Type B pancreatic cell (in vitro differentiated cells): ENCODE measurements around the gene STK26. TPM values are rescaled to one million over a fixed set of nuclear protein-coding genes. Genes with fewer than 3 reads are reported as not detected.

ENCODE experiments used
- DNase-seq: peaks from one replicate; pipeline ENCODE4 v3.0.0; 2021; ENCODE audit warnings: mixed read lengths; ENCODE audit not compliant: unreplicated experiment; ENCODE audit errors: extremely low spot score
- H3K27ac Mint-ChIP-seq: 2 replicates; pipeline ENCODE4 v1.8.0; 2021; ENCODE audit warnings: mild to moderate bottlenecking, mixed read lengths
- H3K27me3 Mint-ChIP-seq: 2 replicates; pipeline ENCODE4 v1.8.0; 2021; ENCODE audit warnings: mixed read lengths
- H3K36me3 Mint-ChIP-seq: 2 replicates; pipeline ENCODE4 v1.8.0; 2021; ENCODE audit warnings: mixed read lengths
- H3K4me1 Mint-ChIP-seq: one replicate; pipeline ENCODE4 v1.8.0; 2021; ENCODE audit warnings: mixed read lengths; ENCODE audit not compliant: unreplicated experiment
- H3K4me3 Mint-ChIP-seq: 2 replicates; pipeline ENCODE4 v1.8.0; 2021; ENCODE audit warnings: mild to moderate bottlenecking, mixed read lengths
- H3K9me3 Mint-ChIP-seq: 2 replicates; pipeline ENCODE4 v1.8.0; 2021; ENCODE audit warnings: mixed read lengths
- total RNA-seq: library from RNA; stranded (reverse); gene quantifications from 2 replicates; pipeline ENCODE4 v1.2.1, GENCODE V29; 2021; ENCODE audit warnings: low replicate concordance
- TF ChIP-seq, protein P1 (sequence below): fragments of 200-600 bp; sonication (generic); conservative IDR thresholded peaks from 2 replicates; pipeline ENCODE4 v1.5.0; 2021; ENCODE audit warnings: antibody characterized with exemption, mild to moderate bottlenecking

Gene STK26
- total RNA-seq, 1 donor from 2014 or later: 64.3 TPM

- H3K4me3 Mint-ChIP-seq: no peak overlapping the region
- TF ChIP-seq, protein P1, sequence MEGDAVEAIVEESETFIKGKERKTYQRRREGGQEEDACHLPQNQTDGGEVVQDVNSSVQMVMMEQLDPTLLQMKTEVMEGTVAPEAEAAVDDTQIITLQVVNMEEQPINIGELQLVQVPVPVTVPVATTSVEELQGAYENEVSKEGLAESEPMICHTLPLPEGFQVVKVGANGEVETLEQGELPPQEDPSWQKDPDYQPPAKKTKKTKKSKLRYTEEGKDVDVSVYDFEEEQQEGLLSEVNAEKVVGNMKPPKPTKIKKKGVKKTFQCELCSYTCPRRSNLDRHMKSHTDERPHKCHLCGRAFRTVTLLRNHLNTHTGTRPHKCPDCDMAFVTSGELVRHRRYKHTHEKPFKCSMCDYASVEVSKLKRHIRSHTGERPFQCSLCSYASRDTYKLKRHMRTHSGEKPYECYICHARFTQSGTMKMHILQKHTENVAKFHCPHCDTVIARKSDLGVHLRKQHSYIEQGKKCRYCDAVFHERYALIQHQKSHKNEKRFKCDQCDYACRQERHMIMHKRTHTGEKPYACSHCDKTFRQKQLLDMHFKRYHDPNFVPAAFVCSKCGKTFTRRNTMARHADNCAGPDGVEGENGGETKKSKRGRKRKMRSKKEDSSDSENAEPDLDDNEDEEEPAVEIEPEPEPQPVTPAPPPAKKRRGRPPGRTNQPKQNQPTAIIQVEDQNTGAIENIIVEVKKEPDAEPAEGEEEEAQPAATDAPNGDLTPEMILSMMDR: no peak
- no peaks in the 10 kb centered on the region for H3K27me3 Mint-ChIP-seq
- H3K9me3 Mint-ChIP-seq: no peaks in the 10 kb centered on the region
- DNase-seq: no peak
- peaks cover 12% of the 10 kb centered on the region for H3K4me1 Mint-ChIP-seq
- H3K27ac Mint-ChIP-seq: no peak overlapping the region
- H3K36me3 Mint-ChIP-seq: no peaks in the 10 kb centered on the region
Observed at GRCh38 chrX:132015875-132016274, 7.2 kb upstream of the STK26 start.

DNA sequence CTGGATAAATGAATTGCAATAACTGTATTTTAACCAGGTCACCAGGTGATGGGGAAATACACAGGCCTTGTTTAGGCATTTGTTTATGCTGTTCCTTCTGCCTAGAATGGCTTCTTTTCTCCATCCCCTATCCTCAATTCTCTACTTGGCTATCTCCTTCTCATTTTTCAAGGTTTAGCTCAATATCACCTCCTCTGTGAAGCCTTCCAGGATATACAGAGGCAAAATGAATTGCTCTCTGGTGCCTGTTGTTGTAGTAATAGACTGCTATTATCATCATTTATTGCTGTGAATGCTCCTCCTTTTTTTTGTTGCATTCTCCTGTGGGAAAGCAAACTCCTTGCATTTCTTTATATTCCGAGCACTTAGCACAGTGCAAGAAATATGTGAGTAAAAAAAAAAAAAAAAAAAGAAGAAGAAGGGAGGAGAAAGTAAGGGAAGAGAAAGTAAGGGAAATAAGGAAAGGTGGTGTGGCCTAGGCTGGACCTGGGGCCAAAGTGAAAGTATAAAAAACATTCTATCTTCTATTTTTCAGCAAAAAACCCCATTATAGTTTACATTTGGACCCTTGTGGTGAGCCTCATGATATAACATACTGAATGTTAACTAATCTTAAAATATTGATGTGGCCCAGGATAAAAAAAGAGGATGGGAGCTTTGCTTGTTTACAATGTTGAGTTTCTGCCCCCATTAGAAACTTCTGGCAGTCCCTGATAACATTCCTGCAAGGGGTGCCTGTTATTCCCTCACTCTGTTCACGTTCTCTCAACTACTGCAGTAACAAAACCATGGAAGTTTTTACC lies 6.3 kb upstream of the STK26 start:
- Mint-ChIP-seq H3K4me3 (no peak overlapping the region), H3K36me3 (no peaks in the 10 kb centered on the region), H3K9me3 (no peaks in the 10 kb centered on the region), H3K4me1 (peaks cover 12% of the 10 kb centered on the region), H3K27me3 (no peaks in the 10 kb centered on the region), H3K27ac (no peak overlapping the region)
- no peak for DNase-seq
- TF ChIP-seq, protein P1: no peak

DNA sequence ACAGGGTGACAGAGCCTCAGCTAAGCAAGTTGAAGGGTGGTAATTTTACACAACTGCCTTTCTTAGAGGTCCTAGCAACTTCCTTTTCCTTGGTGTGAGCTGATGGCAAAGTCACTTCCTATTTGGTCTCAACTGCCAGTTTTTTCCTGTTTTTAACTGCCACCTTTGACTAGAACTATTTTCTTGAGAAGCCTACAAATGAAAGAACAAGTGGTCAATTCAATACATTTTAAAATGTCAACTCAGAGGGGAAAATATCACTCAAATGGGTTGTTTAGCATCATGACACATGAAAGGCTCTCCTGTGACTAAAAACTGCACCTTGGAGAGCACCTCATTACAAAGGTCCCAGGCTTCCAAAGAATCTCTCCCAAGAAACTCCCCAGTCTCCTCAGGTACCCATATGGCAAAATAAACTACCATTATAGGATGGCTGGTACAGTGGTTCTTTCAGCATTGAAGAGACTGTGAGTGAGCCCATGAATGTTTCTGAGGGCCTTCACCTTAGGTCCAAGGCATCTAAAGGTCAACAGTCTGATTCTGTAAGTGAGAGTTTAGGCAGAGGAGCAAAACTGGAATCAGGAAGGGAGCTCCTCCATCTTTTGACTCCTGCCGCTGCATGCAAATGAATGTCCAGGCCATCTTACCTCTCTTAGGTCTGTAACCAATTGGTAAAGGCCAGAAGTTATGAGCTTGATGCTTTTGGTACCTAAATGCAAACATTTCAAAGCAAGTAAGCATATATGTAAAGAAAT lies 5.5 kb upstream of the STK26 start:
- Mint-ChIP-seq H3K27me3 (no peaks in the 10 kb centered on the region), H3K9me3 (no peaks in the 10 kb centered on the region), H3K4me1 (peaks cover 16% of the 10 kb centered on the region), H3K36me3 (no peaks in the 10 kb centered on the region), H3K4me3 (no peak overlapping the region), H3K27ac (no peak overlapping the region)
- TF ChIP-seq, protein P1: no peak
- no peak for DNase-seq

GRCh38 chrX:132022198-132022966 lies 720 bp upstream of the STK26 start:
- H3K27ac Mint-ChIP-seq: peak overlapping the region; percentile 94
- peaks cover 1% of the 10 kb centered on the region for H3K36me3 Mint-ChIP-seq
- peak; percentile 71 for DNase-seq
- H3K4me1 Mint-ChIP-seq: peaks cover 31% of the 10 kb centered on the region
- TF ChIP-seq, protein P1: peak; percentile 65
- H3K27me3 Mint-ChIP-seq: no peaks in the 10 kb centered on the region
- H3K4me3 Mint-ChIP-seq: peak overlapping the region; percentile 100
- H3K9me3 Mint-ChIP-seq: no peaks in the 10 kb centered on the region

DNA sequence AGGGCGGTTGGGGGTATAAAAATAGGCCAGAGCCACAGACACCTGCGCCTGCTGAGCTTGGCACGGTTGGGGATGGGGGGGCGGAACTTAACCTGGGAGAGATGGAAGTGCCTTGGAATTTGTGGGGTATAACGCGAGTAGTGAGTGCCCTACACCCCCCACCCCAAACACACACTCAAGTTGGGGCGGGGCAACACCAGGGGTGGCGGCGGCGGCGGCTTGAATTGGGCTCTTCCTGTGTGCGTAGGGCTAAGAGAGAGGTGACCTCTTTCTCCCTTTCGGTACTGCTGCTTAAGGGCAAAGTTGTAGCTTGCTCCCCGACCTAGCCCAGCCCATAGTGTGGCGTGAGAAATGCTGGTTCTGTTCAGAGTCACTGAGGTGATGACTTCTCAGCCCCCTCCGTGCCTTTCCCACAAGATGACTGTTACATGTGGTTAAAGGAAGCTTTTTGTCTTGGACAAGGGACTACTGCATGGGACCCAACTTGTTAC lies 839 bp downstream of the STK26 start:
- peak overlapping the region; percentile 100 for H3K4me3 Mint-ChIP-seq
- peak overlapping the region; percentile 94 for H3K27ac Mint-ChIP-seq
- H3K9me3 Mint-ChIP-seq: no peaks in the 10 kb centered on the region
- TF ChIP-seq, protein P1: no peak
- DNase-seq: no peak
- no peaks in the 10 kb centered on the region for H3K27me3 Mint-ChIP-seq
- H3K36me3 Mint-ChIP-seq: peaks cover 14% of the 10 kb centered on the region
- H3K4me1 Mint-ChIP-seq: peaks cover 37% of the 10 kb centered on the region
